GM18870 (cell line): Measurements from ENCODE around the gene SLFN5.
A peak's percentile ranks its signal among the peaks of the same experiment; 100 is the strongest.
"Not testable (repeated sequence)": the region's sequence is repeated elsewhere in the genome, so short reads cannot be mapped to it uniquely, and the experiment has no call there.

ENCODE experiments used
- ATAC-seq: cut with Tn5 transposase; IDR thresholded peaks from one replicate; pipeline ENCODE4 v1.9.1; 2021; ENCODE audit warnings: moderate library complexity; ENCODE audit not compliant: unreplicated experiment

The SLFN5 gene

DNA sequence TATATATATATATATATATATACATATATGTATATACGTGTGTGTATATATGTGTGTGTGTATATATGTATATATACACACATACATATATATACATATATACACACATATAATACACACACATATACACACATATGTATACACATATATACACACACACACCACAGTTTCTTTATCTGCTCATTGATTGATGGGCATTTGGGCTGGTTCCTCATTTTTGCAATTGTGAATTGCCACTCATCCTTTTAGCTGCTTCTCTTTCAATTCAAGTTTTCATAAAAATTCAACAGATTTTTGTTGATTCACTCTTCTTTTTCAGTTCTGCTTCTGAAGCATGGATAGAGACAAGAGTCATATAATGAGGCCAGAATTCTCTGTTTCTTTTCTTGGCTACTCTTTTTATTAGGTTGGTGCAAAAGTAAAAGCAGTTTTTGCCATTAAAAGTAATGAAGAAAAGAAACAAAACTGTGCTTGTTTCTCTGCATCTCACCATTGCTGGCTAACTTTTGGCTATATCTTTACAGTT, 44.5 kb downstream of the SLFN5 start:
- no peak for ATAC-seq

DNA sequence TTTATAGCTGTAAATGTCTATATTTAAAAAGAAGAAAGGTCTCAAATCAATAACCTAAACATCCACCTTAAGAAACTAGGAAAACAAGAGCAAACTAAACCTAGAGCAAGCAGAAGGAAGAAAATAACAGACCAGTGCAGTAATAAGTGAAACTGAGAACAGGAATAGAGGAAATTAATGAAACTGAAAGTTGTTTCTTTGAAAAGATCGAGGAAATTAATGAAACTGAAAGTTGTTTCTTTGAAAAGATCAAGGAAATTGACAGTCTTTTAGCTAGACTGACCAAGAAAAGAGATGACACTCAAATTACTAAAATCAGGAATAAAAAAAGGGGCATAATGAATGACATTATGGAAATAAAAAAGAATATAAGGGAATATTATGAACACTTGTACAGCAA, 46.4 kb downstream of the SLFN5 start:
- no peak for ATAC-seq

DNA sequence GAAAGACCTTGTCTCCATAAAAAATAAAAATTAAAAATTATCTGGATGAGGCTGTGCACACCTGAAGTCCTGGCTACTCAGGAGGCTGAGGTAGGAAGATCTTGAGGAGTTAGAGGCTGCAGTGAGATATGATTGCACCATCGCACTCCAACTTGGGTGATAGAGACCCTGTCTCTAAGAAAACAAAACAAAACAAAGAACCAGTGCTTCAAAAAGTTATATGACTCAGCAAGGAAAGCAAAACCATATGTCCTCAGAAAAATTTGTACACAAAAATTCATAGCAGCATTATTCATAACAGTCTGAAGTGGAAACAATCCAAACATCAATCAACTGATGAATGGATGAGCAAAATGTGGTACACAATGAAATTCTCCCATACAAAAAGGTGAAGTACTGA, 48.9 kb downstream of the SLFN5 start:
- ATAC-seq, result no peak

DNA sequence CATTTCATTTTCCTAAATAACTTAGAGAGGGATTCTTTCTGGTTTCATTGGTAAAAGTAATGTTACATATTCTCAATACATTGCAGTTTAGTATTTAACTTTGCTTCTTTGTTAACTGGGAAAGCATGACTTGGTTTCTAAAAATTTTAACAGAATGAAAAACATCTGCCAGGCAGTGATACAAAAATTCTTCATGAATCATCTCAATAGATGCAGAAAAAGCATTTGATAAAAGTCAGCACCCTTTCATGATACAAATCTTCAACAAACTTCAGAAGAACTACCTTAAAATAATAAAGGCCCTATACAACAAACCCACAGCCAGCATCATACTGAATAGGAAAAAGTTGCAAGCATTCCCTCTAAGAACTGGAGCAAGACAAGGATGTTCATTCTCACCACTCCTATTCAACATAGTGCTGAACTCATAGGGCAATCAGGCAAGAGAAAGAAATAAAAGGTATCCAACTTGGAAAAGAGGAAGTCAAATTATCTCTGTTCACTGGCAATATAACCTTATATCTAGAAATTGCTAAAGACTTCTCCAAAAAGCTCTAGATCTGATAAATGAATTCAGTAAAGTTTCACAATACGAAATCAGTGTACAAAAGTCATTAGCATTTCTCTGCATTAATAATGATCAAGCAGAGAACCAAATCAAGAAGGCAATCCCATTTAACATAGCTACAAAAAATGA, 50.4 kb downstream of the SLFN5 start:
- ATAC-seq, result no peak

GRCh38 chr17:35294756-35295155, 51.9 kb downstream of the SLFN5 start:
- no peak for ATAC-seq

DNA sequence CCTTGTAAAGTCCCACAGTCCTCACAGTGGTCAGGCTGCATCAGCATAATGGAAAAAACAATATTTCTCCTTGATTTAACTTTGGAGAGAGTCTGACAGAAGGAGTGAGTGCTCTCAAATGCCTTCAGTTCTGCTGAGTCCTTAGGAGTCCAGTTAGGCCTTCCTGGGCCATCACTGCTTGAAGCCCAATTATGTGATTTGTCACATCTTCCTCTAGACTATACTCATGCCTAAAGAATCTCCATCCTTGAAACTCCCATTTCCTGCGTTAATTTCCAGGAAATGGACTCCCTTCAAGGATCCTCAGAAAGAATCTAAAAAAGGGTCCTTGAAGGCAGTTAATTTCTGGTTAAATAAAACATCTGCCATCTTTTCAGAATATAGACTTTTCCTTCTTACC, 52.8 kb downstream of the SLFN5 start:
- no peak for ATAC-seq

- ATAC-seq, result no peak
Observed at GRCh38 chr17:35297666-35298065, 54.8 kb downstream of the SLFN5 start.

DNA sequence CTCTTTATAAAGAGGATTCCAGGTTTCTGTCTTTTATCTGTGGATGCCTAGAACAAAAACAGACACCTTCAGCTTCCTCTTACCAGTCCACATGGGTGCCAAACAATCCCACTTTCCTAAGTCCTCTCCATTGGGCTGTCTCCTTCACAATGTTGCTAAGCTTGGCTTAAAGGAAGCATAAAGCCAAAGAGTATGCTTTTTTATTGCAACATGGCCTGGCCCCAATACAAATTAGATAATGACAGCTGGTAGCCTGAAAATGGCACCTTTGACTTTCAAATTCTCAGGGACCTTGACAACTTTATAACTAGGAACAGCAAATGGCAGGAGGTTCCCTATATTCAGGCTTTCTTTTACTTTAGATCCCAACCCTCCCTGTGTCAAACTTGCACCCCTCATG, 55.8 kb downstream of the SLFN5 start:
- ATAC-seq, result no peak

DNA sequence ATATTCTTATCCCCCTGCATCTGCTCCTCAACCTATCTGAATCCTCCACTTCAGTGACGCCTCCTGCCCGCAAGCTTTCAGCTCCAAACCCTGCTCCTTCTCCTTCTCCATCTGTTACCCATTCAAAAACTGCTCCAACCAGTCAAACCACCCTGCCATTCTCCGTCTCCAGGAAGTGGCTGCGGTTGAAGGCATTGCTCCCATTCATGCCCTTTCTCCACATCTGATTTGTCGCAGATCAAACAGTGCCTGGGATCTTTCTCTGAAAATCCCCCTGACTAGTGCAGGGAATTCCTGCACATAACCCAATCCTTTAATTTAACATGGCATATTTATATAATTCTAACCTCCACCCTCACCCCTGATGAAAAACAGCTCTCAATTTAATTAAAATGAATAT, 56.3 kb downstream of the SLFN5 start:
- no peak for ATAC-seq

GRCh38 chr17:35309345-35309744, 66.5 kb downstream of the SLFN5 start:
- ATAC-seq, result not testable (repeated sequence)

GRCh38 chr17:35312346-35312745, 69.5 kb downstream of the SLFN5 start:
- ATAC-seq, result no peak

GRCh38 chr17:35312790-35313711, 70.2 kb downstream of the SLFN5 start:
- peak; percentile 58 for ATAC-seq

GRCh38 chr17:35313875-35314409, 71.1 kb downstream of the SLFN5 start:
- no peak for ATAC-seq

DNA sequence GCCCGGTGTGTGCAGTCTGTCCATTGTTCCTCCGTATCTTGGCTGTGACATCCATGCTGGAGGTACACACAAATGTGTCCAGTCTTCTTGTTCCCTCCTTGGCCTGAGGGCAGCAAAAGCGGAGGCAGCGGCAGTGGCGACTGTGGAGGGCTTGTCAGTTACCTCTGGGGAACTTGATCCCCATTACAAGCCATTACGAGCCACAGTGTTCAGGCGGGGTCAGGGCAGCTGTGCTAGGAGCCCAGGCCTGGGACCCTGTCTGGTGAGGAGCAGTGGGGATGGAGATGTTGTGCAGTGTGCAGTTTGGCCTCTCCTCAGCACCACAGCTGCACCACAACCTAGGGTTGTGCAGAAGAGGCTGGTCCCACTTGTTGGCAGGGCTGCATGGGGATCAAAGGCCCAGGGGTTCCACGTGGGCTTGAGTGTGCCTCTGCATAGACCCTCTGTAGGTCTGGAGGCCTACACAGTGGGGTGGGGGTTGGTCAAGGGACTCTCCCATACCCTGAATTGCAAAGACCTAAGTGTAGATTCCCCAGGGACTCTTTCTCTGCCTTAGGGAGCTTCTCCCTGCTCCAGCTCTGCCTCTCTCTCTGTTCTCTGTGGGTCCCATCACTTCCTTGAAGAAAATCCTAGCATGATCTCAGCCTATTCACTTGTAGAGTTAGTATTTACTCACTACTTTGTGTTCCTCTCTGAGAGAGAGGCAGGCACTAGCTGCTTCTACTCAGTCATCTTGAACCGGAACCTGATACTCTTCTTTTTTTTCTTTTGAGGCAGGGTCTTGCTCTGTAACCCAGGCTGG, 71.7 kb downstream of the SLFN5 start:
- no peak for ATAC-seq

DNA sequence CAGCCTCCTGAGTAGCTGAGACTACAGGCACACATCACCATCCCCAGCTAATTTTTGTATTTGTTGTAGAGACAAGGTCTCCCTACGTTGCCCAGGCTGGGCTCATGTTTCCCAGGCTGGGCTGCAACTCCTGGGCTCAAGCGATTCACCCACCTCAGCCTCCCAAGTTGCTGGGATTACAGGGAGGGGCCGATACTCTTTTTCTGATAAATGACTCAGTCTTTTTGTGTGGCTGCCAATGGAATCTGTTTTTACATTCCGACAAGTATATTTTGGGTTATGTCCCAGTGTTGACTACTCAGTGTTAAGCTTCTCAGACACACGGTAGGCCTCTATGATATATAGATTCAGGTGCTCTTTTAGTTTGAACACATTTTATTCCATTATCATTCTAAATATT, 72.4 kb downstream of the SLFN5 start:
- ATAC-seq, result no peak

DNA sequence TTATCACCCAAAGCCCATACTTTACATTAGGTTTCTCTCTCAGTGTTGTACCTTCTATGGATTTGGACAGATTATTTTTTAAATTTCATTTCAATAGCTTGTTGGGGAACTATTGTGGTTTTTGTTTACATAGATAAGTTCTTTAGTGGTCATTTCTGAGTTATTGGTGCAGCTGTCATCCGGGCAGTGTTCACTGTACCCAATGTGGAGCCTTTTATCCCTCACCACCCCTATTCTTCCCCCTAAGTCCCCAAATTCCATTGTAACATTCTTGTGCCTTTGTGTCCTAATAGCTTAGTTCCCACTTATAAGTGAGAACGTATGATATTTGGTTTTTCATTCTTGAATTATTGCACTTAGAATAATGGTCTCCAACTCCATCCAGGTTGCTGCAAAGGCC, 73.1 kb downstream of the SLFN5 start:
- ATAC-seq, result no peak

DNA sequence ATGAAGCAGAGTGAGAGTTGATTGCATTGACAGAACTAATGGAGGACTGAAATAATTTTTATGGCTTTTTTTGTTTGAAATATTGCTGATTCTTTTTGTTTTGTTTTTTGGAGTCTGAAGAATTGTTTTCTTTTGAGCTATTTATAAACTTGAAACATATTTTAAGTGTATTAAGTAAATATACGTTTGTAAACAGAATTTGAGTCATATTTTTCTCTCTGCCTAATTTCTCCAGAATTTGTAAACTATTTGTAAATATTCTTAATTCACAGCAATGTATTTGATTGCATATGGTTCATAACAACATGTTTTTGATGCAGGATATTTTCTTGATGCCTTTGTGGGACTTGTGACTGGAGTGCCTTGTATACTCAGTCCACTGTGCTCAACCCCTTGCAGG, 79.9 kb downstream of the SLFN5 start:
- ATAC-seq, result no peak
